ENCODE measurements around the gene CCNY. TPM values are rescaled to one million over a fixed set of nuclear protein-coding genes. Genes with fewer than 3 reads are reported as not detected.

CCNY gene
- total and polyA plus RNA-seq, 2 of the 13 experiments (the other 11 are each of a cell fraction or from before 2014, with no cell fraction given) = 48.2 to 54.7 TPM

DNA sequence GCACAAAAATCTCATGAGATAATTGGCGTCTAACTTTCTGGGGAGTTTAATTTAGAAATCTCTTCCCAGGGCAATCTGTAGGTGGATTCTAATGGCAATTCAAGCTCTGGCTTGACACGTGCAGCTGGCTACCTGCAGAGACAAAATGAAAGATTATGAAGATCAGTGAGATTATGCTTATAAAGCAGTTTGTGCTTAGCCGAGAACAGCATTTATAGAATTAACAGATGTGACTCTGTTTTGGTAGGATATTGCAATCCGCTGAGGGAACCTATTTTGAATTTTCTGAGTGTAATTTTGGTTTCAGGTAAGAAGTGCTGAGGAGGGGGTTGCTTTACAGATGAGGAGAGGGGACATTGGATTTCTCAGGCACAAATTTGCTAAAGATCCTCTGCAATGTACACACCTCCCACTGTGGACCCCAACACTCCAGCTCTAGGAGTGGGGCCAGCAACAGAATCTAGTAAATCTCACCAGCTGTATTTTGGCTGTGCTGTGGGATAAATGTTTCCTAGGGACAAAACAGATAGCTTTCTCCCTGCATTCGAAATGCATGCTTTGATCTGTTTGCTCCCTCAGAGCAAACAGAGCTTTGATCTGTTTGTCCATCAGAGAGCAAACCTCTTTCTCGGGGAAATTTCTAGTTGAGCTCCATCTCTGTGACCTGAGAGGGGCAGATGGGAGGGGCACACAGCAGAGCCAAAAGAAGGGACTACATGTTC, 276.2 kb downstream of the CCNY start:
- ATAC-seq = peak; percentile 94
- intact Hi-C loops (cut with micrococcal nuclease; ENCODE audit: unreplicated experiment) (no loop called here), in situ Hi-C loops (cut with HindIII; ENCODE audit: extremely low pct_ligation_motif_present, low pct_unique_long_range_greater_than_20kb) (no loop called here)
- peaks cover 33% of the 10 kb centered on the region for H3K4me1 ChIP-seq (ENCODE audit: insufficient read depth, low read length)
- 0 out of 2 replicates have a peak, but pooled peaks cover 7% of the 10 kb centered on the region for H3K9me3 ChIP-seq (ENCODE audit: low read length)
- H3K27ac ChIP-seq (ENCODE audit: extremely low read length, insufficient read depth, low read length) = no peak overlapping the region
- no peaks in the 10 kb centered on the region for H3K36me3 ChIP-seq (replicated peaks in 1 of 2; ENCODE audit: control insufficient read depth in 1 of 2, insufficient read depth in 2 of 2, low read length in 2 of 2)
- no peaks in the 10 kb centered on the region for H4K20me1 ChIP-seq (ENCODE audit: insufficient read depth, low read length)
- peak; percentile 80 for DNase-seq (ENCODE audit: low spot score)
- FAIRE-seq = peak; percentile 90
- BruUV-seq (replicated peaks) = no TSS peak
- ChIA-PET POLR2A (no interaction called here), CTCF (ENCODE audit: low intra/inter-chr PET ratio, low total read pairs) (no interaction called here)
- H3K79me2 ChIP-seq (ENCODE audit: insufficient read depth, low read length) = no peaks in the 10 kb centered on the region
- WGBS (ENCODE audit: low lambda C conversion rate) = 0% methylated on average over 6 of the region's 6 CpGs
- H3K9ac ChIP-seq (ENCODE audit: insufficient read depth, low read depth, low read length) = no peak overlapping the region
- no peaks in the 10 kb centered on the region for H3K27me3 ChIP-seq (ENCODE audit: control insufficient read depth in 1 of 2, insufficient read depth in 2 of 2, low read length in 2 of 2)
- H3K4me2 ChIP-seq (ENCODE audit: low read depth, low read length) = peak overlapping the region; percentile 62
- H2AFZ ChIP-seq (ENCODE audit: low read length) = no peak overlapping the region
- H3K4me3 ChIP-seq (replicated peaks in 1 of 3; ENCODE audit: insufficient read depth in 1 of 3, low read depth in 2 of 3, low read length in 3 of 3) = no peak overlapping the region; a peak in 1 of 6 replicates
- peak in 1 of 2 experiments; percentile 50; a peak in 2 of 4 replicates for TF ChIP-seq EP300 (IDR thresholded peaks at IDR 0.05; ENCODE audit: low read depth in 2 of 2, low read length in 2 of 2)
- no peak for TF ChIP-seq EP300 (CRISPR knock-in tag; IDR thresholded peaks at IDR 0.05; ENCODE audit: borderline replicate concordance)
- peak; percentile 74; the same call in 1 of the 2 replicates for TF ChIP-seq HNF4A (CRISPR knock-in tag; IDR thresholded peaks at IDR 0.05)
- TF ChIP-seq SOX13 (IDR thresholded peaks at IDR 0.05) = no peak
- peak in 1 of 2 experiments; percentile 62; a peak in 2 of 4 replicates for TF ChIP-seq SOX13 (CRISPR knock-in tag; conservative IDR thresholded peaks at IDR 0.05 in 1 of 2, IDR thresholded peaks at IDR 0.05 in 1 of 2)
- TF ChIP-seq ZNF10 (CRISPR knock-in tag; IDR thresholded peaks at IDR 0.05; ENCODE audit: borderline replicate concordance, low read depth) = no peak
- 0 out of 2 replicates have a peak, but pooled peaks have one; percentile 40 for TF ChIP-seq ZNF556 (CRISPR knock-in tag; IDR thresholded peaks at IDR 0.05; ENCODE audit: borderline replicate concordance)
- TF ChIP-seq FOXA1 (IDR thresholded peaks at IDR 0.05) = no peak
- TF ChIP-seq FOXA1 (CRISPR knock-in tag; IDR thresholded peaks at IDR 0.05) = peak; percentile 49; the same call in 1 of the 2 replicates
- 0 out of 2 replicates have a peak, but pooled peaks have one; percentile 11 for TF ChIP-seq POGZ (CRISPR knock-in tag; IDR thresholded peaks at IDR 0.05)
- no peak for TF ChIP-seq SOX6 (IDR thresholded peaks at IDR 0.05)
- TF ChIP-seq SOX6 (CRISPR knock-in tag; IDR thresholded peaks at IDR 0.05) = no peak
- no peak for TF ChIP-seq FOSL2 (CRISPR knock-in tag; IDR thresholded peaks at IDR 0.05)
- peak; percentile 46 for TF ChIP-seq GATAD2A (CRISPR knock-in tag; IDR thresholded peaks at IDR 0.05)
- TF ChIP-seq FOXP4 (CRISPR knock-in tag; IDR thresholded peaks at IDR 0.05) = peak; percentile 35; the same call in 1 of the 2 replicates
- TF ChIP-seq GMEB2 (CRISPR knock-in tag; IDR thresholded peaks at IDR 0.05; ENCODE audit: low read depth) = no peak
- TF ChIP-seq TCF7 (IDR thresholded peaks at IDR 0.05; ENCODE audit: low read depth) = peak; percentile 83
- TF ChIP-seq HDAC2 (CRISPR knock-in tag; IDR thresholded peaks at IDR 0.05) = peak; percentile 40; the same call in 1 of the 2 replicates
- TF ChIP-seq GRHL1 (CRISPR knock-in tag; conservative IDR thresholded peaks at IDR 0.05) = no peak
- TF ChIP-seq TARDBP (CRISPR knock-in tag; IDR thresholded peaks at IDR 0.05) = peak; percentile 31; the same call in 1 of the 2 replicates

Measured in HepG2 (cell line).